HCT116 (cell line): ENCODE results near the gene UACA. TPM values are rescaled to one million over a fixed set of nuclear protein-coding genes. Genes with fewer than 3 reads are reported as not detected.

ENCODE experiments used
- ATAC-seq: fragments of 200-7000 bp; cut with Tn5 transposase; 2 replicates; pipeline ENCODE4 v1.9.1; 2020; ENCODE audit warnings: mild to moderate bottlenecking, moderate library complexity
- BruUV-seq: library from RNA; stranded (reverse); fragments of 400-500 nt; replicated peaks from 2 replicates; lab custom pipeline; 2021; lab: Mats Ljungman, UMichigan
- CTCF ChIA-PET: fragments of 300-600 bp; sonication (Branson Sonifier 250); formaldehyde crosslinking; loops from one replicate; lab custom pipeline; 2021; ENCODE audit warnings: antibody characterized with exemption; lab: Charles Lee
- POLR2A ChIA-PET: fragments of 300-600, 350-600 bp; sonication (Branson Sonifier 250); formaldehyde crosslinking; loops from one replicate; lab custom pipeline; 2021; ENCODE audit warnings: antibody characterized with exemption; lab: Charles Lee
- RAD21 ChIA-PET, 2 experiments: fragments of 300-600 bp; sonication (Branson Sonifier 250); formaldehyde crosslinking; loops; one replicate each; lab custom pipeline; 2023; ENCODE audit warnings: low total read pairs in 2 of 2; ENCODE audit not compliant: uncharacterized antibody in 2 of 2, unreplicated experiment in 2 of 2, low non-redundant PET in 1 of 2; lab: Charles Lee
- DNase-seq: peaks from one replicate; pipeline ENCODE4 v3.0.0-alpha.2; 2010; ENCODE audit warnings: low read depth, low spot score
- H2AFZ ChIP-seq: fragments of 200-600 bp; shearing (Covaris generic), sonication (generic); 2 replicates; pipeline ENCODE4 v1.6.1; 2017; ENCODE audit warnings: low read depth, mixed run types, mixed read lengths, antibody characterized with exemption, low read length; ENCODE audit not compliant: poor library complexity, severe bottlenecking
- H3K27ac ChIP-seq: 2 replicates; pipeline ENCODE4 v1.5.1; 2012; ENCODE audit warnings: low read depth, low read length
- H3K27me3 ChIP-seq: fragments of 200-600 bp; sonication (generic); 2 replicates; pipeline ENCODE4 v1.6.1; 2016; ENCODE audit warnings: mixed run types, low read length, mixed read lengths; ENCODE audit not compliant: insufficient read depth
- H3K36me3 ChIP-seq, 2 experiments: fragments of 200-500 bp in 1 of 2; fragments of 200-600 bp in 1 of 2; sonication (Bioruptor generic) in 1 of 2; sonication (generic) in 1 of 2; 2 replicates each; pipeline versions ENCODE4 v1.5.1 to v1.6.1; 2014 to 2016; ENCODE audit warnings: low read length in 2 of 2, inconsistent platforms in 1 of 2, mixed read lengths in 1 of 2, mixed run types in 1 of 2; ENCODE audit not compliant: insufficient read depth in 2 of 2, control insufficient read depth in 1 of 2
- H3K4me1 ChIP-seq, 2 experiments: fragments of 200-600 bp in 1 of 2; sonication (generic) in 1 of 2; 2 replicates each; pipeline versions ENCODE4 v1.5.1 to v1.6.1; 2012 to 2017; ENCODE audit warnings: low read length in 2 of 2, inconsistent platforms in 1 of 2, mild to moderate bottlenecking in 1 of 2, mixed read lengths in 1 of 2, mixed run types in 1 of 2, moderate library complexity in 1 of 2; ENCODE audit not compliant: insufficient read depth in 2 of 2, control insufficient read depth in 1 of 2
- H3K4me2 ChIP-seq: fragments of 200-600 bp; sonication (generic); 2 replicates; pipeline ENCODE4 v1.6.1; 2017; ENCODE audit warnings: mixed run types, low read length, mixed read lengths
- H3K4me3 ChIP-seq, 2 experiments: fragments of 200-600 bp in 1 of 2; sonication (generic) in 1 of 2; replicated peaks in 1 of 2; 2 replicates each; pipeline ENCODE4 v1.5.1; 2011 to 2016; ENCODE audit warnings: low read length in 2 of 2, control low read depth in 1 of 2, low read depth in 1 of 2, mild to moderate bottlenecking in 1 of 2, mixed read lengths in 1 of 2, mixed run types in 1 of 2
- H3K79me2 ChIP-seq: fragments of 200-600 bp; sonication (generic); 2 replicates; pipeline ENCODE4 v1.6.1; 2017; ENCODE audit warnings: mild to moderate bottlenecking, mixed run types, low read length, moderate library complexity, mixed read lengths; ENCODE audit not compliant: insufficient read depth
- H3K9ac ChIP-seq: fragments of 200-600 bp; sonication (generic); 2 replicates; pipeline ENCODE4 v1.6.1; 2016; ENCODE audit warnings: low read length, mixed read lengths
- H3K9me2 ChIP-seq: fragments of 200-600 bp; sonication (generic), shearing (Covaris generic); 2 replicates; pipeline ENCODE4 v1.6.1; 2017; ENCODE audit warnings: mixed run types, mild to moderate bottlenecking, moderate library complexity; ENCODE audit not compliant: insufficient read depth
- H3K9me3 ChIP-seq, 2 experiments: fragments of 200-500 bp in 1 of 2; fragments of 200-600 bp in 1 of 2; sonication (Bioruptor generic) in 1 of 2; sonication (generic) in 1 of 2; 2 replicates each; pipeline ENCODE4 v1.6.1; 2014 to 2017; ENCODE audit warnings: low read length in 2 of 2, mixed read lengths in 2 of 2, inconsistent platforms in 1 of 2, low read depth in 1 of 2, mild to moderate bottlenecking in 1 of 2, mixed run types in 1 of 2, moderate library complexity in 1 of 2; ENCODE audit not compliant: control insufficient read depth in 1 of 2, insufficient read depth in 1 of 2
- H4K20me1 ChIP-seq: fragments of 200-600 bp; sonication (generic), shearing (Covaris generic); 2 replicates; pipeline ENCODE4 v1.6.1; 2017; ENCODE audit warnings: mixed run types, mild to moderate bottlenecking, moderate library complexity; ENCODE audit not compliant: insufficient read depth
- ATF3 ChIP-seq: IDR thresholded peaks from 2 replicates; pipeline ENCODE4 v1.6.1; 2012
- CBX3 ChIP-seq: IDR thresholded peaks from 2 replicates; pipeline ENCODE4 v1.6.1; 2012; ENCODE audit warnings: low read depth
- CEBPB ChIP-seq: IDR thresholded peaks from 2 replicates; pipeline ENCODE4 v1.6.1; 2012; ENCODE audit warnings: low read depth
- FOSL1 ChIP-seq: IDR thresholded peaks from 2 replicates; pipeline ENCODE4 v1.6.1; 2012; ENCODE audit warnings: low read depth
- POLR2A ChIP-seq: IDR thresholded peaks from 2 replicates; pipeline ENCODE4 v1.7.0; 2011; ENCODE audit warnings: borderline replicate concordance; ENCODE audit not compliant: insufficient read depth, insufficient read length; ENCODE audit errors: extremely low read depth
- POLR2AphosphoS5 ChIP-seq: IDR thresholded peaks from 2 replicates; pipeline ENCODE4 v1.6.1; 2011; ENCODE audit warnings: mild to moderate bottlenecking, low read depth, low read length, moderate library complexity
- SP1 ChIP-seq: IDR thresholded peaks from 2 replicates; pipeline ENCODE4 v1.6.1; 2012; ENCODE audit warnings: low read depth
- SRF ChIP-seq: IDR thresholded peaks from 2 replicates; pipeline ENCODE4 v1.6.1; 2012; ENCODE audit warnings: low read depth
- YY1 ChIP-seq: IDR thresholded peaks from 2 replicates; pipeline ENCODE4 v1.6.1; 2011; ENCODE audit warnings: low read length, low read depth, moderate library complexity, mild to moderate bottlenecking; ENCODE audit not compliant: insufficient replicate concordance; ENCODE audit errors: extremely low read depth
- intact Hi-C: fragments of 100-400 bp; cut with micrococcal nuclease; formaldehyde crosslinking; loops from 2 replicates; pipeline ENCODE4 v1.10.0; 2022
- total RNA-seq: library from RNA; stranded (reverse); gene quantifications from one replicate; pipeline ENCODE4 v1.2.1, GENCODE V29; 2021; ENCODE audit not compliant: unreplicated experiment
- TF ChIP-seq, protein P1 (sequence below), 3 experiments: fragments of 200-600 bp in 1 of 3; sonication (generic) in 1 of 3; IDR thresholded peaks in 2 of 3; conservative IDR thresholded peaks in 1 of 3; 2 replicates each; pipeline ENCODE4 v1.5.1; 2012 to 2017; ENCODE audit warnings: low read depth in 2 of 3, low read length in 2 of 3, antibody characterized with exemption in 1 of 3, borderline replicate concordance in 1 of 3, control low read depth in 1 of 3, mild to moderate bottlenecking in 1 of 3, mixed read lengths in 1 of 3, mixed run types in 1 of 3, moderate library complexity in 1 of 3; ENCODE audit not compliant: insufficient read depth in 1 of 3

UACA gene
- total RNA-seq, 1 experiment from 2014 or later, result 47.4 TPM

GRCh38 chr15:70715840-70716485 lies 47.4 kb downstream of the UACA start:
- no peak for DNase-seq
- no peak overlapping the region for H3K4me3 ChIP-seq
- H3K9me3 ChIP-seq, result no peaks in the 10 kb centered on the region
- BruUV-seq, result no TSS peak
- no peak overlapping the region for H3K9ac ChIP-seq
- RAD21 ChIA-PET, result no interaction called here
- ATAC-seq, result peak; percentile 34; the same call in 1 of the 2 replicates
- H2AFZ ChIP-seq, result no peak overlapping the region
- POLR2A ChIA-PET, result no interaction called here
- no peaks in the 10 kb centered on the region for H3K36me3 ChIP-seq
- 0 out of 2 replicates have a peak overlapping the region, but pooled peaks have one; percentile 8 for H3K4me2 ChIP-seq
- CTCF ChIA-PET, result no interaction called here
- no peaks in the 10 kb centered on the region for H3K9me2 ChIP-seq
- TF ChIP-seq FOSL1, result no peak
- no peak for TF ChIP-seq CEBPB
- TF ChIP-seq, protein P1, sequence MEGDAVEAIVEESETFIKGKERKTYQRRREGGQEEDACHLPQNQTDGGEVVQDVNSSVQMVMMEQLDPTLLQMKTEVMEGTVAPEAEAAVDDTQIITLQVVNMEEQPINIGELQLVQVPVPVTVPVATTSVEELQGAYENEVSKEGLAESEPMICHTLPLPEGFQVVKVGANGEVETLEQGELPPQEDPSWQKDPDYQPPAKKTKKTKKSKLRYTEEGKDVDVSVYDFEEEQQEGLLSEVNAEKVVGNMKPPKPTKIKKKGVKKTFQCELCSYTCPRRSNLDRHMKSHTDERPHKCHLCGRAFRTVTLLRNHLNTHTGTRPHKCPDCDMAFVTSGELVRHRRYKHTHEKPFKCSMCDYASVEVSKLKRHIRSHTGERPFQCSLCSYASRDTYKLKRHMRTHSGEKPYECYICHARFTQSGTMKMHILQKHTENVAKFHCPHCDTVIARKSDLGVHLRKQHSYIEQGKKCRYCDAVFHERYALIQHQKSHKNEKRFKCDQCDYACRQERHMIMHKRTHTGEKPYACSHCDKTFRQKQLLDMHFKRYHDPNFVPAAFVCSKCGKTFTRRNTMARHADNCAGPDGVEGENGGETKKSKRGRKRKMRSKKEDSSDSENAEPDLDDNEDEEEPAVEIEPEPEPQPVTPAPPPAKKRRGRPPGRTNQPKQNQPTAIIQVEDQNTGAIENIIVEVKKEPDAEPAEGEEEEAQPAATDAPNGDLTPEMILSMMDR (IDR thresholded peaks at IDR 0.05 in 2 of 3, conservative IDR thresholded peaks at IDR 0.05 in 1 of 3; ENCODE audit: borderline replicate concordance in 1 of 3, insufficient read depth in 1 of 3, low read depth in 2 of 3, low read length in 2 of 3), result no peak
- TF ChIP-seq POLR2A, result no peak
- TF ChIP-seq CBX3, result no peak
- no peak for TF ChIP-seq ATF3
- TF ChIP-seq SRF, result no peak
- no peak for TF ChIP-seq SP1
- TF ChIP-seq YY1, result no peak
- TF ChIP-seq POLR2AphosphoS5, result no peak
- TF ChIP-seq, all 23 proteins: peak for 0
- Histone ChIP-seq H3K27me3 (no peaks in the 10 kb centered on the region), H4K20me1 (no peaks in the 10 kb centered on the region), H3K79me2 (0 out of 2 replicates have a peak, but pooled peaks cover 3% of the 10 kb centered on the region), H3K27ac (no peak overlapping the region), H3K4me1 (peaks cover 5 to 14% of the 10 kb centered on the region in 2 experiments; a peak in 3 of 4 replicates)
- intact Hi-C loops, result no loop called here
